Left lobe of liver (tissue), 2 donors: ENCODE data around the gene KCNAB3. TPM values are rescaled to one million over a fixed set of nuclear protein-coding genes. Genes with fewer than 3 reads are reported as not detected.

ENCODE experiments used
- ATAC-seq: fragments of 200-7000 bp; cut with Tn5 transposase; one replicate; pipeline ENCODE4 v1.9.1; 2020; ENCODE audit warnings: mild to moderate bottlenecking, moderate library complexity
- DNase-seq: peaks from one replicate; pipeline ENCODE4 v3.0.0-alpha.2; 2020; ENCODE audit warnings: low spot score
- total RNA-seq: library from RNA; stranded (reverse); gene quantifications from one replicate; pipeline ENCODE4 v1.2.1, GENCODE V29; 2021
- donor health status: DM: no; HTN: no; CAD: no; lungs with moderate emphysema.
- donor health status: DM: no; HTN: yes; CAD: no.

KCNAB3 gene
- total RNA-seq, 1 donor from 2014 or later: 1.3 TPM

DNA sequence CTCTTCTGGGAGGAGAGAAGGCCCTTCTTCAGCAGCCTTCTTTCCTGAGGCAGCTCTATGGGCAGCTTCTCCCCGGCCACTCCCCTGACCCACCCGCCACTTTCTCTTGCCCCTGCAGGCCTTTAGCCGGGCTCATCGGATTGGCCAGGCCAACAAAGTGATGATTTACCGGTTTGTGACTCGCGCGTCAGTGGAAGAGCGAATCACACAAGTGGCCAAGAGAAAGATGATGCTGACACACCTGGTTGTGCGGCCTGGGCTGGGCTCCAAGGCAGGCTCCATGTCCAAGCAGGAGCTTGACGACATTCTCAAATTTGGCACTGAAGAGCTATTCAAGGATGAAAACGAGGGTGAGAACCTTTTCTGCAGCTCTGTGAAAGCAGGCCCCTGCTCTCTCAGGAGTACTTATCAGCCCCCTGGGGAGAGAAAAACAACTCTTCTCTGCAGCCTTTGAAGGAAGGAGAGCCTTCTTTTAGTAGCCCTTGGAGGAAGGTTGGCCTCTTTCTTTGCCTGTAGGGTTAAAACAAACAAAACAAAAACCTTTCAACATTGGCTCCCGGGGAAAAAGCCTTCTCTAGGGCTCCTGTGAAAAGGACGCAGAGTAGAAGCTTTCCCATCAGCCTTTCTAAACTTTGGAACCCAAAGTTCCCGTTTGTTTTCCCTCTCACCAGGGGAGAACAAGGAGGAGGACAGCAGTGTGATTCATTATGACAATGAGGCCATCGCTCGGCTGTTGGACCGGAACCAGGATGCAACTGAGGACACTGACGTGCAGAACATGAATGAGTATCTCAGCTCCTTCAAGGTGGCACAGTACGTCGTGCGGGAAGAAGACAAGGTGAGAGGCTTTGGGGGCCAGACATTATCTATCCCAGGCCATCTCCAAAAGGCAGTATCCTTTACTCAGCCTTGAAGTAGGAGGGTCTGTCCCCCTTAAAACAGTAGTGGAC, 26.2 kb downstream of the KCNAB3 start:
- DNase-seq (no peak), ATAC-seq (no peak)

DNA sequence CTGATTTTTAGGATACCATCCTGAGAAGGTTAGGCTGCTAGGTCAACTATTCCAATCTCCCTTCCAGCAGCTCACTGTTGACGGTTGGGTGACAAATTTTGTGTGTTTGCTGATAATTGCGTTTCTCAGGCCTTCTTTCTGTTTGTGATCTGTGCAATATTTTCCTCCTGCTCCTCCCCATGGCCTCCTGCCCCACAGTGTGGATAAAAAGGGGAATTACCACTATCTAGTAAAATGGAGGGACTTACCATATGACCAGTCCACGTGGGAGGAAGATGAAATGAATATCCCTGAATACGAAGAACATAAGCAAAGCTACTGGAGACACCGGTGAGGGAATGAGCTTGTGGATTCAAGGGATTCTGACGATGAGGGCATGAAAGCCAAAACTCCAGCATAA, 31.9 kb downstream of the KCNAB3 start:
- DNase-seq (no peak), ATAC-seq (peak; percentile 98)

DNA sequence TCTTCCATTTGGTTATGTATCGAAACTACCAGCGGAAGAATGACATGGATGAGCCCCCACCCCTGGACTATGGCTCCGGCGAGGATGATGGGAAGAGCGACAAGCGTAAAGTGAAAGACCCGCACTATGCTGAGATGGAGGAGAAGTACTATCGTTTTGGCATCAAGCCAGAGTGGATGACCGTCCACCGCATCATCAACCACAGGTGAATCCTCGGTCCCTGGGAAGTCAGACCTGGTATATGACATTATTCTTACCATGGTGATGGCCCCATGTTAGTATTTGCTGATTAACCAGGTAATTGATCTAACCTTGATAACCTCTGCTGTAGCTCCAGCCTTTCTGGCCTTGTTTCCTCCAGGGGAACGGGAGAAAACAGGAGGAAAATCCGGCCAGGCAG, 32.6 kb downstream of the KCNAB3 start:
- no peak for DNase-seq
- ATAC-seq: no peak

DNA sequence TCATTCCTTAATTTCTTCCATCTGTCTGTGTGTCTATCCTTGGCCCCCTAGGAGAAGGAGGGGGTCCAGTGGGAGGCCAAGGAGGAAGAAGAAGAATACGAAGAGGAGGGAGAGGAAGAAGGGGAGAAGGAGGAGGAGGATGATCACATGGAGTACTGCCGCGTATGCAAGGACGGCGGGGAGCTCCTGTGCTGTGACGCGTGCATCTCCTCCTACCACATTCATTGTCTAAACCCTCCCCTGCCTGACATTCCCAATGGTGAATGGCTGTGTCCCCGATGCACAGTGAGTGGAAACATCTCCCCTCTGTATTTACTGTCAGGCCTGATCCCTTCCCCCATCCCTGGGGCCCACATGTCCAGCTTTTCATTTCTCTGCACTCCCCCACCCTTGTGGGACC, 34.8 kb downstream of the KCNAB3 start:
- no peak for DNase-seq

DNA sequence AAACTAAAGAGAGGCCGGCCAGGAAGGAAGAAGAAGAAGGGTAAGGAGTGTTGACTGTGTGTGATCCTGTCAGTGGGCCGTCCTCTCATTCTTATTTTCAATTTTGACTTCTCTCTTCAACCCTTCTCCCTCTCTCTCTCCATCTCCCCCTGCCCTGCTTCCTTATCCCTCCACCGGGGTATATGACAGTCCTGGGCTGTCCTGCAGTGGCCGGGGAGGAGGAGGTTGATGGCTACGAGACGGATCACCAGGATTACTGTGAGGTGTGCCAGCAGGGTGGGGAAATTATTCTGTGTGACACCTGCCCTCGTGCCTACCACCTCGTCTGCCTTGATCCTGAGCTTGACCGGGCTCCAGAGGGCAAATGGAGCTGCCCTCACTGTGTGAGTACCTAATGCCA, 35.4 kb downstream of the KCNAB3 start:
- no peak for DNase-seq
- no peak for ATAC-seq

More for the DNA sequence above, 34.8 kb downstream of the KCNAB3 start:
- no peak for ATAC-seq

DNA sequence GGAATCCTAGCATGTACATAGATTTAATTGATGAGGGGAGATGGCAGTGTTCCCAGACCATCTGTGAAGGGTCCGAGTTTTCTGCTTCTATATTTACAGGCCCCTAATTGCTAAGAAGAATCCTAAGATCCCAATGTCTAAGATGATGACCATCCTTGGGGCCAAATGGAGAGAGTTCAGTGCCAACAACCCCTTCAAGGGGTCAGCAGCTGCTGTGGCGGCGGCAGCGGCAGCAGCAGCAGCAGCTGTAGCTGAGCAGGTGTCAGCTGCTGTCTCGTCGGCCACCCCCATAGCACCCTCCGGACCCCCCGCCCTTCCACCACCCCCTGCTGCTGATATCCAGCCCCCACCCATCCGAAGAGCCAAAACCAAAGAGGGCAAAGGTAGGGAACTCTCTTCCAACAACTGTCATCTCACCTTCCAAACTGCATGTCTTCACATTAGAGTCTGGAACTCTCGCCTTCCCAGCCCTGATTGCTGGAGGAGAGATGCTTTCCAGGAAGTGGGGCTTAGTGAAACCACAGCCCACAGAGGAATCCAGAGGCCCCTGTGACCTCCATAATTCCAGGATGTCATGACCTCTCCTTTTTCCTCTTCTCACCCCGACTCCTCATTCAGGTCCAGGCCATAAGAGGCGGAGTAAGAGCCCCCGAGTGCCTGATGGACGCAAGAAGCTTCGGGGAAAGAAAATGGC, 36.3 kb downstream of the KCNAB3 start:
- DNase-seq (no peak), ATAC-seq (no peak)

DNA sequence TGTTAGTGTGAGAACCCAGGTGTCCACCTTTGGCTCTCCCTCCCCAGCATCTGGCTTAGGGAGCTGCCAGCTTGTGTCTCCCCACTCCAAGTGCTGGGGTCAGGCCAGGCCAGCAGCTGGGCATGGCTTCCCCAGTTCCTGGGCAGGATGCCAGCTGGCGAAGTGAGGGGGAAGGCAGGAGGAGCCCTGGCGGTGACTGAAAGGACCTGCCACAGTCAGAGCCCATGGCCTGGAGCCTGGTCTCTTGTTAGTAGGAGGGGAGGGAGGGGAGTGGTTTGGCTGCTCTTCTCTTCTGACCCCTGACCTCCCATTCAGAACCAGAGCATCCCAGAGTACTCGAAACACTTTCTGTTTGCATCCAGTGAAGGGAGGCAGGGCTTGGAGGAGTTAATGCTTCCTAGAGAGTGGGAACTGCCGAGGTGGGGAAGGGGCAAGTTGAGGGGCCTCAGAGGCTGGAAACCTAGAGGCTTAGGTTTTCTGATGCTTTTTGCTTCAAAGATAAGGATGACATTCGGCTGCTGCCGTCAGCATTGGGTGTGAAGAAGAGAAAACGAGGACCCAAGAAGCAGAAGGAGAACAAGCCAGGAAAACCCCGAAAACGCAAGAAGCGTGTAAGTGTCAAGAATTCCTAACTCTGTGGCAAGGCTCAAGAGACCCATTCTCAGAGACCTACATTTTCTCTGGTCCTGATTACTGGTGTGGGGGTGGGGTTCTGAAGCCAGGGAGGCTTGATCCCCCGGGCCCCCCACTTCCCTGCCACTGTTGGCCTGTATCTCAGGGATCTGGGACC, 40.3 kb downstream of the KCNAB3 start:
- ATAC-seq: peak; percentile 85
- DNase-seq: peak; percentile 99

DNA sequence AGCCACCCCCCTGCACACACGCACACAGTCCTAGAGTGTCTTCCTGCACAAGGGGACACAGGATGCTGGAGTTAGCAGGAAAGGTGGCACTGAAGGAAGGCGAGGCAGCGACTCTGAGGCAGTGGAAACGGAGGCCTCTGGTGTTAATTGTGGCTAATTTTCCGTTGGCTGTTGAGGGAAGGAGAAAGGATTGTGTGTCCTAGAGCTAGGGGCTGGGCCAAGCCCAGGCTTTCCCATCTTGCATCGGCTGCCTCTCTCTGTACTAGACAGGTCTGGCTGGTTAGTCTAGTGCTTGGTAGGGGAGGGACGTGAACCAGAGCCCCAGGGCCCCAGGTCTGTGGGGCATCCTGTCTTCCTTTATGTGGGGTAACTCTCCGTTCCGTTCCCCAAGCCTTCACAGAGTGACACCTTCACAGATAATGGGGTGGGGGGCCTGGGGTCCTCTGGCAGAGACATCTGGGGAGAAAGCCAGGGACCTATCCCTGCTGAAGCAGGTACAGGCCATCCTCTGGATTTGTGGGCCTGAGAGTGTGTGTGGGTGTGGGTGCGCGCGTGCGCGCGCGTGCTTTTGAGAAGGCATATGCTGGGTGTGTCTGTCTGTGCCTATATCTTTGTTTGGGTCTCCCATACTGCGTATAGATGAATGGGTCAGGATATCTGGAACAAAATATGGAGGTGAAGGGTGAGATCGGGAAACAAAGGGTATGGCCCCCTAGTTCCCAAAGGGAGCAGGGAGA, 41.3 kb downstream of the KCNAB3 start, which contains the start of gene CHD3:
CHD3 (plus strand) TSS at position 606 of the 737 bp plus-strand sequence. CDS start 212 bp downstream, outside the sequence.
- no peak for ATAC-seq
- DNase-seq: no peak

DNA sequence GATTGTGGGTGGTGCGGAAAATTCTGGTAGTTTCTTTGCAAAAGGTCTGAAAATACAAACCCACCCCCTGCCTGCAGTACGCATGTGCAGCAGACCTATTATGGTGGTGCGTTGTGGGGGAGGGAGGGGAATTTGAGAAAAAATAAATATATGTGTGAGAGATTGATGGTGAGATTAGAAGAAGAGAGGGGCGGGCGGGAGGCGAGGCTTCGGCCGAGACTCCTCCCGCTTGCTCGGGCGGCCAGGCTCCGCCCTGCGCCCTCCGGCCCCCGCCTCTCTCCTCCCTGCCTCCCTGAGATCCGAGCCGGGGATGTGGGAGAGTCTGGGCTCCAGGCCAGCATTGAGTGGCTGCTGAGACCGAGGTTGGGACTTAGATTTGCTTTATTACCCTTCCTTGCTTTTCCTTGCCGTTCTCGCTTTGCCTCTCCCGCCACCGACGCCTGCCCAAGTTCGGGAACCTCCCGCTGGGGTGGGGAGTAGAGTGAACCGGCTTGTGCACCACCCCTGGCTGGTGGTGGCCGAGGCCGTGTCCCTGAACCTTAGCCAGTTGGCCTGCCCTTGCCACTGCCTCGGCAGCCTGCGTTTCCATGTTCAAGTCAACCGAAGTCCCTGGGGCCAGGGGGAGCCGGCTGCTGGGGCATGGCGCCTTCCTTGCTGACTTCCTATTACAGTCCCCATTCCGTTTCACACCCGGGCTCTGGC, 42.0 kb downstream of the KCNAB3 start:
- ATAC-seq: peak; percentile 81
- peak; percentile 90 for DNase-seq

DNA sequence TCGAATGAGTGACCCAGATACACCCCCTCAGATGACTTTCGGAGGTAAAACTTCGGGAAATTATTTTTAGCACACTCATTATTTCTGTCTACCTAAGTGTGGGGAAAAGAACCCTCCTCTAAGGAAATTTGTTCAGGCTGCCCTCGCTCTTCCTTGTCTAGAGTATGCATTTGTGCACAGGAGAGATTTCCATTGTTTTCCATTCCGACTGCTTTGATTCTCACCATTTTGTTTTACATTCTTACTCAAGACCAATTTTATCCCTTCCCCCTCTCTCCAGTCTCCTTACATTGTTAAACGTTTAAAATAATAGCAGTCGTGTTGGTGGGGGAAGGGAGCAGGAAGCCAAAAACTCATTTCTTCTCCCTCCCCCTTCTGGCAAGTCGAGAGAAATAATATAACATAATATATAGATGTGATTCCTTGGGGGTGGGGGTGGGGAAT, 42.6 kb downstream of the KCNAB3 start:
- ATAC-seq (no peak), DNase-seq (no peak)

DNA sequence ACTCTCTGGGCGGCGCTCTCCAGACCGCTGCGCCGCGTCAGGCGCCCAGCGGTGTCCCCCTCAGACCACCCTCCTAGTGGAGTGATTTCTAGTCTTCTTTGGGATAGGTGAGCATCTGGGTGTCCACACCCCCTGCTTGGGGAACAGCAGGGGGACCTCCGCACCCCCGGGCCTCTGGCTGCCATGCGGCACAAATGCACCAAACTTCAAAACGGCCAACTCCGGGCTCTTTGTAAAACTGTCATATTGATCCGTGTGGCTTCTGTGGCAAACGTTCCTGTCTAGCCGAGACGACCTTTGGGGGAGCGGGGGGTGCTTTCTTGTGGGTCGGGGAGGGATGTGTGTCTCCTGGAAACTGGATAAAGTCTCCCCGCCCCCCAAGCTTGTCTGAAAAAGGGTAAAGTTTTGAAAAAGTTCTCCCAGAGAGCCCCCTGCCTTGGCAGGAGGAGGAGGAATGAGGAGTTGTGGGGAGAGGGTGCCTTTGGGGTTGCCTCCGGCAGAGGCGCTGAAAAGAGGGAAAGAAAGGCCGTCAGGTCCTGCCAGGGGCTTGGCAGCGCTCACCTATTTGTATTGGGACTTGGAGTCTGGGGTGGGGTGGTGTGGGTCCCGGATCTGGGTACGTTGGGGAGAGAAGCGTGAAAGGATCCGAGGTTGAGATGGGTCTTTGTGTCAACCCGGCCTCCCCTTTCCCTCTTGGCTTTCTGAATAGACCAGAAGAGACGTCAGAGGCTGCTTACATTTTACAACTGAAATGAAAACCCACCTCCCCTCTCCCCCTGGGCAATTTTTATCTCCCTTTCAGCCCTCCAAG, 43.2 kb downstream of the KCNAB3 start:
- ATAC-seq (no peak), DNase-seq (no peak)

DNA sequence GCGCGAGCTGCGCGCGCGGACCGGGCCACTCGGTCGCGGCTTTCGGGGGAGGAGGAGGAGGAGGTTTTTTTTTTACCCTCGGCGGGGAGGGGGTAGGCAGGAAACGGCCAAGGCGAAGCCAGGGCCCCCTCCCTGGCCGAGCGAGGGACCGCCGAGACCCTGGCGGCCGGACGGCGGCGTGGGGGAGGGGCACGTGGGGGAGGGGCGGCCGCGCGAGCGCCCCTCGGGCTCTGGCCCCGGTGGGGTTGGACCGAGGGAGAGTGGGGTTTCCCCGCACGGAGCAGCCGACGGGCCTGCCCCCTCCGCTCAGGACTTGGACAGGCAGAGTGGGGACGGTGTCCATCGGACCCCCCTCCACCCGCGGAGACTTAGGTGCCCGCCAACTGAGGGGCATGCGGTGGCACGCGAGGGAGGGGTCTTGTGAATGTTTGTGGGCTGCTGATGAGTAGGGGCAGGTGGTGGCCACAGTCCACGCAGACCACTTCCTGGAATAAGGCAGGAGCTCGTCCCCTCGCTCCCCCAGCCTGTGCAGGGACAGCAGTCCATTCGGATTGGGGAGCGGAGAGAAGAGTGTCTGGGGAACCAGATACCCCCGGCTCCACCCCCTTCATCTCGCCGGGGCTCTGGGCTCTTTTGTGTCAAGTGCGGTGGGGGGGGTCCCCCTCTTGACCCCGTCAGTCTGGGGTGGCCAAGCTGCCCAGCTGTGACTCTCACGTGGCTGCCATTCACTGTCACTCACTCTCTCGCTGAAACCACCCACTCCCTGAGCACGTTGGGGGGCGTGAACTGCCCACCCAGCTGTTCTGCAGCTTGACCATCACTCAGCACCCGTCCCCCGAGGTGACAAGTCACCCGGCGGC, 44.1 kb downstream of the KCNAB3 start:
- ATAC-seq (no peak), DNase-seq (no peak)

DNA sequence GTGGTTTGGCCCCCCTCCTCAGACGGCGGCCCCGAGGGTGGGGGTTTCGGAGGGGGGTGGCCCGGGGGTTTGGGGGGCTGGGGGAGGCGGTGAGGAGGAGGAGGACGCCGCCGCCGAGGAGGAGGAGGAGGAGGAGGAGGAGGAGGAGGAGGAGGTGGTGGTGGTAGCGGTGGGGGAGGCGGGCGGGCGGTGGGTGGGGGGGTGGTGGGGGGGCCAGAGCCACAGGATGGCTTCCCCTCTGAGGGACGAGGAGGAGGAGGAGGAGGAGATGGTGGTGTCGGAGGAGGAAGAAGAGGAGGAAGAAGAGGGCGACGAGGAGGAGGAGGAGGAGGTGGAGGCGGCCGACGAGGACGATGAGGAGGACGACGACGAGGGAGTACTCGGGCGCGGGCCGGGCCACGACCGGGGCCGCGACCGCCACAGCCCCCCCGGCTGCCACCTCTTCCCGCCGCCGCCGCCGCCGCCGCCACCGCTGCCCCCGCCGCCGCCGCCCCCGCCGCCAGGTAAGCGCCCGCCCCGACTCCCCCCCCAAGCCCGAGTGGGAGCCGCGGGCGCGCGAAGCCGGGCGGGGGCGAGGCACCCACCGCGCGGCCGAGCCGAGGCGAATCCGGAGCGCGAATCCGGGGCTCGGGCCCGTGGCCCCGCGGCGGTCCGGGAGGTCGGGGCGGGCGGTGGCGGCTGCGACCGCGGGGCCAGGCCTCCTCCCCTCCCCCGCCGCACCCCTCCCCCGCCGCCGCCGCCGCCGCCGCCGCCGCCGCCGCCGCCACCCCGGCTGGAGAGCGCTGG, 44.9 kb downstream of the KCNAB3 start:
- ATAC-seq: no peak

DNA sequence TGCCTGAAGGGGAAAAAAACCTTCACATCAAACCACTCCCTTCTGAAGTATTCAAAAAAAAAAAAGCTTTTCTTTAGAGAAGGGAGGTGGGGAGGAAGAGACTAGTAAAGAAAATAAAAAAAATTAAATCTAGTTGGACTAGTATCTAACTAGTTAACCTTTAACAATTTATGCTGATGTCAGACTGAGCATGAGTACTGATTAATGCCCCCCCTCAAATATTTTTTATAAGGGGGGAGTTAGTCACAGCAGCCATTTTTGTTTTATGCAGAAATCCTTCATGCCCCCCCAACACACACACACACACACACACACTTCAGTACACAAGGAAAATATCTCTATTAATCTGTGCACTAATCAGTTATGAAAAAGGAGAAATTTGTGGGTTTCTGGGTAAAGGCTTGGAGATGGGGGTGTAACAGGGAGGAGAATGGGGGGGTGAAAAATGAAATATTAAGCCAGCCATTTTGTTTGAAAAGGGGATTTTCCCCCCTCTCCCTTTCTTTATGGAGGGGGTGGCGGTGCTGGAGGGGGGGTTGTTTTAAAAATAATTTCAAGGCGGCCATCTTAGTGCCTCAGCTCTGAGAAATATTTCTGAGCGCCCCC, 45.8 kb downstream of the KCNAB3 start:
- ATAC-seq (no peak), DNase-seq (no peak)

More for the DNA sequence above, 44.9 kb downstream of the KCNAB3 start:
- DNase-seq: no peak

DNA sequence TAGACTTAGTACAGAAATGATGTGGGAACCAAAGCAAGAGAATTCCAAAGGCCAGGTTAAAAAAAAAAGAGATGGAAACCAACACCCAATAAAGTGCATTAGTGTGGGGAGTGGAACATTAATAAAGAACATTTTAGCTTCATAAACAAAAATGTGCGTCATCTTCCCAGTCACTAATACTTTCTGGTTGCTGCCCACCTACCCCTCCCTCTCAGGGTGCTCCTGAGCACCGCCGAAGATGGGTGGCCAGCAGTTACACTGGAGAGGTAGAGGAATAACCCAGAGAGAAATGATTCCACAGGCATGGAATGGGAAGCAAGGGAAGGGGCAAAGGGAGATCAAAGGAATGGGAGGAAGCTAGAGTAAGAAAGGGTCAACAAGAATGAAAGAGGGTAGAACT, 47.0 kb downstream of the KCNAB3 start:
- ATAC-seq: no peak
- no peak for DNase-seq

DNA sequence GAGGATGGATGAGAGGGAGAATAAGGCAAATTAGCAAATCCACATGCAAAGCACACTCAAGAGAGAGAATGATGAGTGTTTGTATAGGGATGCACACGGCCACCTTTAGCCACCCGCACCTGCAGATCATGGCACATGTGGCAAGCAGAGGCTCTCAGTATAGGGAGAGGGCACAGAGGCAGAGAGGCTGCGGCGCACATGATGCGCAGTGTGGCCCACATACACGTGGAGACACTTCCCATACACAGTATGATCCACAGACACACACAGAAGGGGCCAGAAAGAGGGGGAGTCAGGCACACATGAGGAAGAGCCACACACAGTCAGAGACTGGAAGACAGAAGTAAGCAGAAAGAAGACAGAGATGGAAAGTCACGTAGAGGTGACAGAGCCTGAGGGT, 47.6 kb downstream of the KCNAB3 start:
- DNase-seq (no peak), ATAC-seq (no peak)
